ENCODE measurements around the gene LNPK. TPM values are rescaled to one million over a fixed set of nuclear protein-coding genes. Genes with fewer than 3 reads are reported as not detected.

The LNPK gene
- polyA plus RNA-seq, 1 donor (not counting 4 experiments of a cell fraction or from before 2014, with no cell fraction given): 32.1 TPM

GRCh38 chr2:175889701-175890302, 112.3 kb downstream of the LNPK start:
- H3K36me3 ChIP-seq (ENCODE audit: control insufficient read depth in 2 of 2, extremely low read depth in 1 of 2, insufficient read depth in 2 of 2, low read length in 2 of 2): no peaks in the 10 kb centered on the region
- H2AFZ ChIP-seq (ENCODE audit: control insufficient read depth, low read length): no peak overlapping the region
- no peaks in the 10 kb centered on the region for H3K27me3 ChIP-seq (ENCODE audit: control insufficient read depth, extremely low read depth, insufficient read depth, low read length)
- DNase-seq (ENCODE audit: low read depth, low spot score): no peak
- H3K4me1 ChIP-seq (ENCODE audit: control insufficient read depth, extremely low read depth, insufficient read depth, low read length): no peaks in the 10 kb centered on the region
- H3K79me2 ChIP-seq (ENCODE audit: control insufficient read depth, insufficient read depth, low read length): no peaks in the 10 kb centered on the region
- H3K9me1 ChIP-seq (ENCODE audit: control insufficient read depth, extremely low read depth, insufficient read depth, low read length): no peaks in the 10 kb centered on the region
- no peak overlapping the region for H3K4me3 ChIP-seq (ENCODE audit: control insufficient read depth in 2 of 3, extremely low read depth in 1 of 3, insufficient read depth in 2 of 3, low read depth in 1 of 3, low read length in 3 of 3)
- no peak overlapping the region for H3K9ac ChIP-seq (ENCODE audit: control insufficient read depth, extremely low read depth, insufficient read depth, low read length)
- H3K9me3 ChIP-seq (ENCODE audit: control insufficient read depth, low read depth, low read length): no peaks in the 10 kb centered on the region
- no peak for FAIRE-seq
- H4K20me1 ChIP-seq (ENCODE audit: control insufficient read depth, extremely low read depth, insufficient read depth, low read length): no peaks in the 10 kb centered on the region
- TF ChIP-seq CTCF (optimal IDR thresholded peaks at IDR 0.05 in 1 of 3, IDR thresholded peaks at IDR 0.05 in 1 of 3, conservative IDR thresholded peaks at IDR 0.05 in 1 of 3; ENCODE audit: extremely low read depth in 1 of 3, insufficient read depth in 2 of 3, low read length in 3 of 3): no peak
- TF ChIP-seq EZH2 (IDR thresholded peaks at IDR 0.05; ENCODE audit: low read length): no peak
- dilution Hi-C loops (cut with MboI; ENCODE audit: extremely low pct_ligation_motif_present, low sequenced_read_pairs): no loop called here
- no peak overlapping the region for H3K27ac ChIP-seq (ENCODE audit: control insufficient read depth, insufficient read depth, low read length)
- H3K4me2 ChIP-seq (ENCODE audit: control insufficient read depth, extremely low read depth, insufficient read depth, low read depth, low read length): no peak overlapping the region

DNA sequence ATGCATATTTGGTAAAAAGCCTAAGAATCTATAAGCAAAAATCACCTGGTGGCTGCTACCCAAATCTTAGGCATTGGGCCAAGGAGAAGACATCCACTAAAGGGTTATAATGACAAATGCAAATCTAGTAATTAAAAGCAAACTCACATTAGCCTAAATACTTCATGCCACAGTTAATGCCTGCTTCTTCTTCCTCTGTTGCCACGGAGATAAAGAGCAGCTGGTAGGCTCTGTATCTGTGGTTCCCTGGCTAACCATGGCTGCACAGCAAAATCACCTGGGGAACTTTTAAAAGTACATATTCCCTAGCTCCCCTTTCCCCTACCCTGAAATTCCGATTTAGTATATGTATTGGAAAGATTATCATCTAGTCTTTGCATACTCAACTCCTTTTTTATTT, 114.3 kb downstream of the LNPK start:
- Histone ChIP-seq H2AFZ (ENCODE audit: control insufficient read depth, low read length) (no peak overlapping the region), H3K27ac (ENCODE audit: control insufficient read depth, insufficient read depth, low read length) (no peak overlapping the region), H3K9me3 (ENCODE audit: control insufficient read depth, low read depth, low read length) (no peaks in the 10 kb centered on the region), H3K79me2 (ENCODE audit: control insufficient read depth, insufficient read depth, low read length) (no peaks in the 10 kb centered on the region), H3K36me3 (ENCODE audit: control insufficient read depth in 2 of 2, extremely low read depth in 1 of 2, insufficient read depth in 2 of 2, low read length in 2 of 2) (no peaks in the 10 kb centered on the region), H3K4me2 (ENCODE audit: control insufficient read depth, extremely low read depth, insufficient read depth, low read depth, low read length) (no peak overlapping the region), H3K4me3 (ENCODE audit: control insufficient read depth in 2 of 3, extremely low read depth in 1 of 3, insufficient read depth in 2 of 3, low read depth in 1 of 3, low read length in 3 of 3) (no peak overlapping the region), H3K9ac (ENCODE audit: control insufficient read depth, extremely low read depth, insufficient read depth, low read length) (no peak overlapping the region), H3K4me1 (ENCODE audit: control insufficient read depth, extremely low read depth, insufficient read depth, low read length) (no peaks in the 10 kb centered on the region), H3K27me3 (ENCODE audit: control insufficient read depth, extremely low read depth, insufficient read depth, low read length) (no peaks in the 10 kb centered on the region), H3K9me1 (ENCODE audit: control insufficient read depth, extremely low read depth, insufficient read depth, low read length) (no peaks in the 10 kb centered on the region), H4K20me1 (ENCODE audit: control insufficient read depth, extremely low read depth, insufficient read depth, low read length) (no peaks in the 10 kb centered on the region)
- dilution Hi-C loops (cut with MboI; ENCODE audit: extremely low pct_ligation_motif_present, low sequenced_read_pairs): no loop called here
- no peak for FAIRE-seq
- no peak for TF ChIP-seq CTCF (optimal IDR thresholded peaks at IDR 0.05 in 1 of 3, IDR thresholded peaks at IDR 0.05 in 1 of 3, conservative IDR thresholded peaks at IDR 0.05 in 1 of 3; ENCODE audit: extremely low read depth in 1 of 3, insufficient read depth in 2 of 3, low read length in 3 of 3)
- no peak for TF ChIP-seq EZH2 (IDR thresholded peaks at IDR 0.05; ENCODE audit: low read length)
- DNase-seq (ENCODE audit: low read depth, low spot score): no peak

Data from keratinocyte (primary cell).